ENCODE measurements around the gene STK10. TPM values are rescaled to one million over a fixed set of nuclear protein-coding genes. Genes with fewer than 3 reads are reported as not detected.

The STK10 gene
- total RNA-seq, 2 donors from 2014 or later = 25.6 to 39.2 TPM

DNA sequence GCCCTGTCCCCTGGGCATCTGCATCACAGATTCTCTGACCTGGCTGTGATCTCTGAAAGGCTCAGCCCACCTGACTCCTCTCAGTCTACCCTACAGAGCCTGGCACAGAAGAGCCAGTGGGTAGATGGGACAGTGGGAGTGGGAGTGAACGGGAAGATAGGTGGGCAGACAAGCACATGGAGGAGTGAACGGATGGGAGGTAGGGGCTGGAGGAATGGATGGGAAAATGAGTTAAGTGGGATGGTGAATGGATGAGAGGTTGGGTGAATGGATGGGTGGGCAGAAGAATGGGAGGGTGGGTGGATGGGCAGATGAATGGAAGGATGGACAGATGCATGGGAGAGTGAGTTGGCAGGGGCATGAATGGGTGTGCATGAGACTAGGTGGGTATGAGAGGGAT, 18.8 kb downstream of the STK10 start:
- no peak overlapping the region for H3K27ac ChIP-seq

DNA sequence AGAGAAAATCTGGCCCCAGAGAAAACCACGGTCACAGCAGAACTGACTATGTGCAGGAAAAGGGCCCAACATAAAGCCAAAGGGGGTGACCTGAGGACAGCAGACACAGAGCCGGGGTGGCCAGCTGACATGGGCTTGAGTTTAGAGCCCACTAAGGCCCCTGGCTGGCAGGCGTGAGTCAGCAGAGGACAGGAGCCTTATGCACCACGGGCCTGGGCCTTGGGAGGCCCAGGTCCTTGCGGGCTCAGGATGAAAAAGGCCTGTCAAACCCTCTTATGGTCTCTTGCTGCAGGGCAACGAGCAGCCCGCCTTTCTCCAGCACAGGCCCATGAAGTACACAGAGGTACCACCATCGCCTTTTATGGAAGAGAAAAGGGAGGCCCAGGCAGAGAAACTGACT, 19.7 kb downstream of the STK10 start:
- ATAC-seq (ENCODE audit: insufficient number of reproducible peaks, low FRiP score, low read depth) (no peak), DNase-seq (ENCODE audit: low spot score) (no peak)
- TF ChIP-seq, protein P1, sequence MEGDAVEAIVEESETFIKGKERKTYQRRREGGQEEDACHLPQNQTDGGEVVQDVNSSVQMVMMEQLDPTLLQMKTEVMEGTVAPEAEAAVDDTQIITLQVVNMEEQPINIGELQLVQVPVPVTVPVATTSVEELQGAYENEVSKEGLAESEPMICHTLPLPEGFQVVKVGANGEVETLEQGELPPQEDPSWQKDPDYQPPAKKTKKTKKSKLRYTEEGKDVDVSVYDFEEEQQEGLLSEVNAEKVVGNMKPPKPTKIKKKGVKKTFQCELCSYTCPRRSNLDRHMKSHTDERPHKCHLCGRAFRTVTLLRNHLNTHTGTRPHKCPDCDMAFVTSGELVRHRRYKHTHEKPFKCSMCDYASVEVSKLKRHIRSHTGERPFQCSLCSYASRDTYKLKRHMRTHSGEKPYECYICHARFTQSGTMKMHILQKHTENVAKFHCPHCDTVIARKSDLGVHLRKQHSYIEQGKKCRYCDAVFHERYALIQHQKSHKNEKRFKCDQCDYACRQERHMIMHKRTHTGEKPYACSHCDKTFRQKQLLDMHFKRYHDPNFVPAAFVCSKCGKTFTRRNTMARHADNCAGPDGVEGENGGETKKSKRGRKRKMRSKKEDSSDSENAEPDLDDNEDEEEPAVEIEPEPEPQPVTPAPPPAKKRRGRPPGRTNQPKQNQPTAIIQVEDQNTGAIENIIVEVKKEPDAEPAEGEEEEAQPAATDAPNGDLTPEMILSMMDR (IDR thresholded peaks at IDR 0.05) = no peak
- Histone ChIP-seq H3K9me3 (no peaks in the 10 kb centered on the region), H3K36me3 (no peaks in the 10 kb centered on the region), H3K27me3 (replicated peaks; ENCODE audit: insufficient read depth) (no peaks in the 10 kb centered on the region), H3K4me3 (no peak overlapping the region), H3K27ac (no peak overlapping the region), H3K4me1 (ENCODE audit: control insufficient read depth in 1 of 2, low read depth in 2 of 2) (peaks cover 5 to 13% of the 10 kb centered on the region in 2 donors)

More for the DNA sequence above, 18.8 kb downstream of the STK10 start:
- Histone ChIP-seq H3K9me3 (no peaks in the 10 kb centered on the region), H3K27me3 (replicated peaks; ENCODE audit: insufficient read depth) (no peaks in the 10 kb centered on the region), H3K4me1 (ENCODE audit: control insufficient read depth in 1 of 2, low read depth in 2 of 2) (peaks cover 5 to 13% of the 10 kb centered on the region in 2 donors), H3K36me3 (no peaks in the 10 kb centered on the region), H3K4me3 (no peak overlapping the region)
- TF ChIP-seq, protein P1 (IDR thresholded peaks at IDR 0.05) = no peak
- ATAC-seq (ENCODE audit: insufficient number of reproducible peaks, low FRiP score, low read depth) (no peak), DNase-seq (ENCODE audit: low spot score) (no peak)

DNA sequence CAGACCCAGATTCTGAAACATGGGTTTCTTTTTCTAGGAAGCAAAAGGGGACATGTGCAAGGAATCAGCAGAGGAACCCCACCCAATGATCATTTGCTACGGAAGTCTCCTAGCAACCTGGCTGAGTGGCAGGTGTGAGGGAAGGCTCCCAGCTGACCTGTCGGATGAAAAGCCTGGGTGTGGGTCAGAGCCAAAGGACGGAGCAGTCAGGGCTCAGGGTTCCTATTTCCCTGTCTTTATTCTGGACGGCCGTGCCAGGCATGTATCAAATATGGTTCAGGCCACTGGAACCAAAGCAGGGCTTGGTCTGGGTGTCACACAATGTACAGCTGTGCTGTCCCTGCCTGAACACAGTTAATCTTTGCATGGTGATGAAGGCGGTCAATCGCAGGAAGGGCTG, 20.1 kb downstream of the STK10 start:
- TF ChIP-seq, protein P1 (IDR thresholded peaks at IDR 0.05) = no peak
- Histone ChIP-seq H3K36me3 (no peaks in the 10 kb centered on the region), H3K27ac (no peak overlapping the region), H3K4me1 (ENCODE audit: control insufficient read depth in 1 of 2, low read depth in 2 of 2) (peaks cover 5 to 13% of the 10 kb centered on the region in 2 donors), H3K27me3 (replicated peaks; ENCODE audit: insufficient read depth) (no peaks in the 10 kb centered on the region), H3K4me3 (no peak overlapping the region), H3K9me3 (no peaks in the 10 kb centered on the region)
- no peak for DNase-seq (ENCODE audit: low spot score)
- ATAC-seq (ENCODE audit: insufficient number of reproducible peaks, low FRiP score, low read depth) = no peak

DNA sequence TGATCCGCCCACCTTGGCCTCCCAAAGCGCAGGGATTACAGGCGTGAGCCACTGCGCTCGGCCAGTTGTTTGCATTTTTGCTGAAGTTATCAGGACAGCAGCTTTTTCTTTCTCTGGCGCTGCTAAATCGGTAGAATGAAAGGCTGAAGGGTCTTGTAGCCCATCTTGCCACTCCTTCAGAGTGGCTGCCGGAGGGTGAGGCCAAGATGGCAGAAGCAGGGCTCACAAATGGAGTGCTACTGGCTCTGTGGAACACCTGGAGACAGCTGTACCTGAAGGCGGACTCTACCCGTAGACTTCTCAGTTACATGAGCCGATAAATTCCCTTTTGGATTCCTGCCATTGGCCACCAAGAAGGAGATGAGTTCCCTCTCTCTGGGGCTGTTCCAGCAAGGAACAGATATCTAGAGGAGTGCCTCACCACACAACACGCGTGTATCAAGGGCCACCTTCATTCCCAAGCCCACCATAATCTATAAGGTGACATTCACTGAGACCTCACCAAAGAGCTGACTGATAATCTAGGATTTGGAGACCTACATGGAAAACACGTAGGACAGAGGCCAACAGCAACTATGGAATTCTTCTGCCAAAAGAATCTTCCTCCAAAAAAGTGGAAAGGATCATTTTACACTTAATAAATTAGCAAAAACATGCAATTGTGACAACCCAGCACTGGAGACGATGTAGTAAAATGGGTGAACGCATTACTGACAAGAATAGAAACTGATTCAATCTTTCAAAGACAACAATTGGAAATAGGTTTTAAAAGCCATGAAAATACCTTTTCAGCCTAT, 21.8 kb downstream of the STK10 start:
- TF ChIP-seq, protein P1 (IDR thresholded peaks at IDR 0.05) = no peak
- H3K4me3 ChIP-seq = no peak overlapping the region
- H3K4me1 ChIP-seq (ENCODE audit: control insufficient read depth in 1 of 2, low read depth in 2 of 2) = peaks cover 5 to 13% of the 10 kb centered on the region in 2 donors
- H3K9me3 ChIP-seq = no peaks in the 10 kb centered on the region
- H3K36me3 ChIP-seq = no peaks in the 10 kb centered on the region
- H3K27me3 ChIP-seq (replicated peaks; ENCODE audit: insufficient read depth) = no peaks in the 10 kb centered on the region
- H3K27ac ChIP-seq = no peak overlapping the region
- ATAC-seq (ENCODE audit: insufficient number of reproducible peaks, low FRiP score, low read depth) = no peak
- no peak for DNase-seq (ENCODE audit: low spot score)

DNA sequence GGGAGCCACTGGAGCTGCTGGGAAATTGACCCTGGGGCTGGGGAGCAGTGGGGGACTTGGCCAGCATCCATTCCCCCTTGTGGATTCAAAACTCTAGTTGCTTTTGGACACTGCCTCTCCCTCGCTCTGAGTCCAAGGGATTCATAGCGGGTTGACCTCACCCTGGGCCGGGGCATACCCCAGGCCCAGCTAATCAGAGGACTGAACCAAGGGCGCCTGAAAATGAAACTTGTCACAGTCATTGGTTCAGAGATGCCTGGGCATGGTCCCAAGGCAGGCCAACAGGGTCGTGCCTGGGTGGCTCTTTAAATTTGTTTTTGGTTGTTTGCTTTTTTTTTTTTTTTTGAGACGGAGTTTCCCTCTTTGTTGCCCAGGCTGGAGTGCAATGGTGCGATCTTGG, 22.6 kb downstream of the STK10 start:
- H3K9me3 ChIP-seq = no peaks in the 10 kb centered on the region
- no peak overlapping the region for H3K27ac ChIP-seq

More for the DNA sequence above, 22.6 kb downstream of the STK10 start:
- Histone ChIP-seq H3K27me3 (replicated peaks; ENCODE audit: insufficient read depth) (no peaks in the 10 kb centered on the region), H3K36me3 (no peaks in the 10 kb centered on the region), H3K4me1 (ENCODE audit: control insufficient read depth in 1 of 2, low read depth in 2 of 2) (peaks cover 5 to 7% of the 10 kb centered on the region in 2 donors), H3K4me3 (no peak overlapping the region)
- TF ChIP-seq, protein P1 (IDR thresholded peaks at IDR 0.05) = no peak
- no peak for ATAC-seq (ENCODE audit: insufficient number of reproducible peaks, low FRiP score, low read depth)
- no peak for DNase-seq (ENCODE audit: low spot score)

Data from thoracic aorta (tissue), 2 donors.